HL-60/S4 treated with phorbol 12-myristate 13-acetate at 8.2 ng/mL for 4 days and 3 days (cell line): ENCODE data around the gene LY6G6C.

Experiments used
- in situ Hi-C: fragments of 300-500 bp; cut with MboI; formaldehyde crosslinking; loops from 2 replicates; pipeline ENCODE4 v1.15.0; 2022; ENCODE audit warnings: low sequenced_read_pairs

Gene LY6G6C

DNA sequence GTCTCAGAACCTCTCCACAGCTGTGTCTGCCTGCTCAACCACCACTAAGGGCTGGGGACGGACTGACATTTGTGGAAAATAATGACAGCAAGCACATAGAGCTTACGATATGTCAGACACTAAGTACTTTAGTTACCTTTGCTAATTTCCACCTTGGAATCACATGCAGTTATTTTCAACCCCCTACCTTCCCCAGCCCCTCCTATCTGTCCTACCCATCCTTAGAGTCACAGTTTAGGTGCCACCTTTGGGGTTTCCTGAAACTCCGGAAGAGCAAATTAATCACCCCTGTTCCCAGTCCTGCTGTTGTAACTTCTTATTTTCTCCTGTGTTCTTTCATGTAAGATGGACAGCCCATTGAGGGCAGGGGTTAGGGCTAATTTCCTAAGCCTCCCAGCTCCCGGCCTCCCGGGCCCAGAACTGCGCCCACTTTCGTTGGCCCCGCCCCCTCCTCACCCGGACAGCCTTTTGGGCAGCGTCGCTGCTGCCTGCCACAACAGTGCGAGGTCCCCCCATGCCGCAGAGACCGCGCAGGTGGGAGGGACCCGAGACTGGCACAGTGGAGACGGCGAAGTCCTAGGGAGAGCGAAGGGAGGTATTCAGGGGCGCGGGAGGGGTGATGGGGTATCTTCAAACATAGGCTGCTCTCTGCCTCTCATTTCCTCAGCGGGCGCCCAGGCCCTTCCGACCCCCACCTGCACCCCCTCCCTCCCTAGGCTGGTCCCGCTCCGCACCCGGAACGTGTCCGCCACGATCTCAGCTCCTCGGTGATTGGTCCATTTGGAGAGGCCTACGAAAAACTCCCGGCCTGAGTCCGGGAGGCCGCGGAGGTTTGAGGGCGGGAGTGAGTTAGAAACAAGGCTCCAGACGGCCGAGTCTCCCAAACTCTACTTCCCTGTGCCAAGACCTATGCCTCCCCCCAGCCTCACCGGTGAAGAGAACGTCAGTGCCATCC, 6.4 kb upstream of the LY6G6C start:
- in situ Hi-C loops = no loop called here

DNA sequence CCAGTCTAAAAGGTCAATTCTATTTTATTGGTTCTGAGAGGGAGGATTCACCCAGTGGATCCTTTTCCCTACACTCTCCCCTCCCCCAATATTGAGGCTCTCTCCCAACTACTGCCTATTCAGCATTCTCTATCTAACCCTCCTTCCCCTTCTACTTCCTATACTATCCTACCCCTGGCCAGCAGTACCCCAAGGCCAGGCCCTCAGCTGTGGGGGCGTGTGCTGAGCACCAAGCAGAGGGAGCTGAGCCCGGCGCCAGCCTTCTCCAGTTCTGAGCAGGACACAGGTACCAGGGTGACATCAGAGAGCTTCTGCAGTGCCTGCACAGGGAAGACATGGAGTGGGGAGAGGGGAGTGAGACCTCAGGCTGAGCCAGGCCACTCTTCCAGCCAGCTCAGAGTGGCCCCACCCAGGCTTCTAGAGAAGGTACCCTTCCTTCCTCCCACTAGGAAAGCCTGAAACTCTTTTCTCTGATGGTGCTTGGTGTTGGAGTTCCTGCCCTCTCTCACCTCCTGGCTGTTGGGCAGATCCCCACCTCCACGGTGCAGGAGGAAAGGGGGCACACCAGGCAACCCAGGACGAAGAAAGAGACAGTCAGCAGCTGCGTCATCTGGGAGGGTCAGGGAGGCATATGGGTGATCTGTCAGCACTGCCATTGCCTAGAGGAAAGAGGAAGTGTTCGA, 5.6 kb upstream of the LY6G6C start:
- in situ Hi-C loops = no loop called here

DNA sequence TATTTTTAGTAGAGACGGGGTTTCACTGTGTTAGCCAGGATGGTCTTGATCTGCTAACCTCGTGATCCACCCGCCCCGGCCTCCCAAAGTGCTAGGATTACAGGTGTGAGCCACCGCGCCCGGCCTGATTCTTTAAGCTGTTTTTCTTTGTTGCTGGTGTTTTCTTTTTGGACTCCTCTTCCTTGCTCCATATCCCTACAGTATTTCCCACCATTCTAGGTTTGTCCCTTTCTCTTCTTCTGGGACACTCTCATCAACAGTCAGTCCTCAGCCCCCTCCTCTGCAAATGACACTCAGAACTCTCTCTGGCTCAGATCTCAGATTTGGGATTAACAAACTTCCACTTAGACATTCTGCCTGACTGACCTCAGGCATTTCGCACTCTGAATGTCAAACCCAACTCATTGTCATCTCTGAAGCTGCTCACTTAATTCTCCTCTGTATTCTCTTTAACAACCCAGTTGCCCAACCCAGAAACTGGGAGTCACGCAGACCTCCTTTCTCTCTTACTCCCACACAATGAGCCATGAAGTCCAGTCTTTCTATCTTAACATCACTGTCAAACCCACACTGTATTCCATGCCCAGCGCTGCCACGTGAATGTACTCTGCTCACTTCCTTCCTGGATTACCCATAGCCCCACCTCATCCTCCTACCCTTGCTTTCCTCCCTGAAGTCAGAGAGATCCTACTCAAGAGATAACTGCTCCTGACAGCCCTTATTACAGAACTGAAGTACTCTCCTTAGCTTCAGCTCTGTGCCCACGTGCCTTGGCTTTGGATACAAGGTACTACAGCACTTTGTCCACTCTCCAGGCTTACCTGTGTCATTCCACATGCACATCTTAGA, 4.2 kb upstream of the LY6G6C start:
- in situ Hi-C loops = no loop called here

DNA sequence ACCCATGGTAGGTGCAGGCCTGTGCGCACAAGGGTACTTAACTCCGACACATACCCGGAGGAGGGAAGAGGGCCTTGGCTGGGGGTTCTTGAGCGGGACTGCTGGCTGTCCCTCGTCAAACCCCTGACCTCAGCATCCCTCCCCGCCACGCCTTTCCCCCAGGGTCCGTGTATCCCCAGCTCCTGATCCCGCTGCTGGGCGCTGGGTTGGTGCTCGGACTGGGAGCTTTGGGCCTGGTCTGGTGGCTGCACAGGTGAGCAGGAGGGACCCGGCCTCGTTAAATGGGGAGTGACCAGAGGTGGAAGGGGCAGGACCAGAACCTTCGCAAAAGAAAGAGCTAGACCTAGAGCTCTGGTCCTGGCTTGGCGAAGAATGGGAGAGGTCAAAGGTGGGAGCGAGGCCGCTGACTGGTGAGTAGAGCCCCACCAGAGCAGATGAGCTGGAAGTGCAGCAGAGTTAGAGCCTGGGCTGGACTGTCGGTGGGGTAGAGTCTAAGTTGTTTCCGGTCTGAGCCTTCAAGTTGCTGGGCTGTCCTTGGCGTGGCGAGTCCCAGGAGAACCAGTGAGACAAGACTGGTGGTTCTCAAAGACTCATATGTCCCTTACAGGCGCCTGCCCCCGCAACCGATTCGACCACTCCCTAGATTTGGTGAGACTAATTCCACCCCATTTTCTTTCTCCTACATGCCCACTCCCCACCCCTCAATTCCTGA, 2.6 kb upstream of the LY6G6C start:
- in situ Hi-C loops = no loop called here

DNA sequence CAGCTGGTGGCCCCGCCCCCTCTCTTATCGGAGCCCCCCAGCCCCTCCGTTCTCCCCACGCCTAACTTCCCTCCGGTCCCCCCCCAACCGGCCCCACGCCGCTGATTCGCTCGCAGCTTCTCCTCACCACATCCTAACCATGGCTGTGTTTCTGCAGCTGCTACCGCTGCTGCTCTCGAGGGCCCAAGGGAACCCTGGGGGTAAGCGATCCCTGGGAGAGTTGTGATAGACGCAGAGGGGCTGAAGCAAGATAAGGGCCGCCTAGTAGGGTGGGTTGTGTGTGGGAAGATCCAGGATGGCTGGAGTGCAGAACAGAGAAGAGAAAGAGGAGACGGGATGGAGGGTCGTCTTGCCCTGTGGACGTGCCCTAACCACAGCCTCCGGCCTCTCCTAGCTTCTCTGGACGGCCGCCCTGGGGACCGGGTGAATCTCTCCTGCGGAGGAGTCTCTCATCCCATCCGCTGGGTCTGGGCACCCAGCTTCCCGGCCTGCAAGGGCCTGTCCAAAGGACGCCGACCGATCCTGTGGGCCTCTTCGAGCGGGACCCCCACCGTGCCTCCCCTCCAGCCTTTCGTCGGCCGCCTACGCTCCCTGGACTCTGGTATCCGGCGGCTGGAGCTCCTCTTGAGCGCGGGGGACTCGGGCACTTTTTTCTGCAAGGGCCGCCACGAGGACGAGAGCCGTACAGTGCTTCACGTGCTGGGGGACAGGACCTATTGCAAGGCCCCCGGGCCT, 1.9 kb upstream of the LY6G6C start, which contains the start of gene MPIG6B:
Gene MPIG6B (plus strand): TSS at position 129 of the 735 bp plus-strand sequence. CDS start 11 bp downstream, at position 140.
- in situ Hi-C loops = no loop called here

DNA sequence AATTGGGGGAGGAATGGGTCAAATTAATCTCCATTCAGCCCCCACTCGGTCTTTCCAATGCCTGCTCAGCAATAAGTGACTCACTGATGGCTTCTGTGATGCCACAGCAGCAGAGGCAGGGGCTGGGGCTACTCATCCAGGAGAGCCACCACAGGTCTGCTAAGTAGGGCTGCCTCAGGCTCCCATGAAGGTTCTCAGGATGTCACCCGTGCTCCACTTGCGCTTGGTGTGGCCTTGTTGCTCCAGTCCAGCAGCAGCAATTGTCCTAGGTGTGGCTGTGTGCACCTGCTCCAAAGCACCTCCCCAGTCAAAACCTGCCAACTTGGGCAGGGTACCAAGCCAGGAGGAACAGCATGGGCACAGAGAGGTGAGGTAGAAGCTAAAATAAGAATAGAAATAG, 627 bp upstream of the LY6G6C start:
- in situ Hi-C loops = no loop called here

DNA sequence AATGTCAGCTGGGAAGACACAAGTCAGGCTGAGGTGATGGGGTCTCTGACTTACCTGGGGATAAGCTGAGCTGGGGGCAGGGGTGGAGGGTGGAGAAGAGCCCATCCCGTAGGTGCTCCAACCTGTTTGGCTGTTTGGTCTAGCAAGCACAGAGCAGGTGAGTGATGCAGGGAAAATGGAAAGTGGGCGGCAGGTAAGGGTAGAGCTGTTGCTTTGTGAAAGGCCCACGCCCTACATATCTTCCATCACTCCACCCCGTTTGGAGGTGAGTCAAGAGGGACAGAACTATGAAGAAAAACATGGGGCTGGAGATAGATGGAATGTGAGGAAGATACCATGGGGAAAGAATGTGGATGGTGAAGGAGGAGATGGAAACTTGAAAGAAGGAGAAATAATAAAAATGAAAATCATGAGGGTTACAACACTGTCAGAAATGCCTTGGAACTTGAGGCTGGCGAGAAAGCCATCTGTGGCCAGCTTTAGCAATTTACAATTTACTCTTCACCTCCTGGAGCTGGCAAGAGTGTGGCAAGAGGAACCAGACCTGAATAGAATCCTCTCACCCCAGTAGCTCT, 1.3 kb downstream of the LY6G6C start:
- in situ Hi-C loops = no loop called here

DNA sequence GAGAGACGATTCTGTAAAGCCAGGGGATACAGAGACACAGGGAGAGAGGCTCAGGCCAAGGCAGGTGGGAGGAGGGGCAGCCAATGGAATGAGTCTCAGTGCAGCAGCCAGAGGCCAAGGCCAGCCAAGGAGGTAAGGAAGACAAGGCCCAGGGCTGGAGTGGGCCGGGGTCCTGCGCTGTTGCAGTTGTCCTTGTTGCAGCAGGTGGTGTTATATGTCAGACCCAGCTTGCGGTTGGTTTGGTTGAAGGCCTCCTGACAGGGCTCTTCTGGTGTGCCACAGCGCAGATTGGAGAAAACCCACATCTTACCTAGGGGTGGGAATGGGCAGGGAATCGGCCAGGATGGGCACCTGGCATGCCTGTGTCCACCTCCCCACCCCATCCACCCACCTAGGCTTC, 2.5 kb downstream of the LY6G6C start:
- in situ Hi-C loops = no loop called here

DNA sequence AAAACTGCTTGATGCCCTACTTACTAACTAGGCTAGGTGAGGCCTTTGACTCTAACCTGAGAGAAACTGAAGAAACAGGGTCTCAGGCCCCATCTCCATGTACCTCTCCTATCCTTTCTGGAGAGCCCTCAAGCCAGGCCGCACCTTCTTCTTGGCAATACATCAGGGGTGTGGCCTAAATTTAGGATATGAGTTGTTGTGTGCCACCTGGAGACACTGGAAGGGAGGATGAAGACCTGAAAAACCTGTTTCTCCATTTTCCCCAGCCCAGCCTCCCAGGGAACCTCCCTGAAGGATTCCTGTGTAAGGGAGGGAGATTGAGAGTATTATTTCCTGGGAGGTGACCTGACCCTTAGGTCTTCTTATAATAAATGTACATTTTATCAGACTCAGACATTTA, 3.3 kb downstream of the LY6G6C start:
- in situ Hi-C loops = no loop called here

DNA sequence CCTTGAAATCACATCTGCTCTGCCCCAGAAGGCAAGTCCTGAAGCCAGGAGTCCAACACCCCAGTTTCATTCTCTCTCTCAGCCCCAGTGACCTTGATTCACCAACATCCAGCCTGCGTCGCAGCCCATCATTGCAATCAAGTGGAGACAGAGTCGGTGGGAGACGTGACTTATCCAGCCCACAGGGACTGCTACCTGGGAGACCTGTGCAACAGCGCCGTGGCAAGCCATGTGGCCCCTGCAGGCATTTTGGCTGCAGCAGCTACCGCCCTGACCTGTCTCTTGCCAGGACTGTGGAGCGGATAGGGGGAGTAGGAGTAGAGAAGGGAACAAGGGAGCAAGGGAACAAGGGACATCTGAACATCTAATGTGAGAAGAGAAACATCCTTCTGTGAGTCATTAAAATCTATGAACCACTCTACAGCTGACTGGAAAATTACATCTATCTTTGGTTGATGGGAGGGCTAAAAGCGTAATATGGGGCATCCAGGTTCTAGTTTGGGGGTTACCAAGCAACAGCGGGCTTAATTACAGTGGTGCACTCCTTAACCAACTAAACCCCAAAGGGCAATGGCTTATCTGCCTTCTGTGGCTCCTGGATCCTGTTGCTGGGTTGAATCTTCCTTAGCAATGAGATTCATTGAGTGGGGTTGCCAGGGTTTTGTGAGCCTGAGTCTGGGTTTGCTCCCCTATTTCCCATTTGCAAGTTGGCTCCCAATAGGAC, 3.9 kb downstream of the LY6G6C start:
- in situ Hi-C loops = no loop called here

DNA sequence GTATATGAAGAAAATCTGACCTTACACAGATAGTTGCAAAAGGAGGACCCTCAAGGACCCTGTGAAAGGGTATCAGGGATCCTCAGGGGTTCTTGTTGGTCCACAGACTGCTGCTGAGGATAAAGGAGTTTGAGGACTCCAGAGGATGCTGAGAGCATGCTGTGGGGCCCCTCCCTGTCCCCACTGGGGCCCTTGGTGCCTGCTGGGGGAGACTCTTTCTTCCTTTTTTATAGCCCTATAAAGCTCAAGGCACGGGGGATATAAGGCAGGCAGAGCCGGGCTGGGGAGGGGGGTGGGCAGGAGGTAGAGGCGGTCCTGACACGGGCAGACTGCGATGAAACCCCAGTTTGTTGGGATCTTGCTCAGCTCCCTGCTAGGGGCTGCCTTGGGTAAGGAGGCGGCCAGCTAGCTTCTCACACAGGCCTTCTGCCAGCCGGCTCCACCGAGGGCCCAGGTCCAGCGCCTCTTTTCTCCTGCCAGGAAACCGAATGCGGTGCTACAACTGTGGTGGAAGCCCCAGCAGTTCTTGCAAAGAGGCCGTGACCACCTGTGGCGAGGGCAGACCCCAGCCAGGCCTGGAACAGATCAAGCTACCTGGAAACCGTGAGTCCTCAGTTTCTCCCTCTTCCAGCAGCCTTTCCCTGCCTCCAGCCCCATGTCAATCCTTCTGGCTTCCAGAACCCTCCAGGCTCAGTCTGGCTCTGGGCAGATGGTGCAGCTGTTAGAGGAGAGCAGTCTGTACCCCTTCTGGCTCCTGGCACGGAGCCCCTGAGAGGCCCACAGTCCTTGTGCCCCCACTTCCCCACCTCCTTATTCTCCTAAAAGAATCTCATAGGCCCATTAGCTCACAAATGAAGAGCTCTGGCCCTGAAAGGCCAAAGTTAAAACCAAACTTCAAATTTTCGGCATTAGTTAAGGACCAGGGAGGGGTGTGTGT, 6.3 kb downstream of the LY6G6C start, which contains the start of gene LY6G6D:
Gene LY6G6D (plus strand): TSS at position 327 of the 937 bp plus-strand sequence. CDS start 8 bp downstream, at position 335.
- in situ Hi-C loops = no loop called here

DNA sequence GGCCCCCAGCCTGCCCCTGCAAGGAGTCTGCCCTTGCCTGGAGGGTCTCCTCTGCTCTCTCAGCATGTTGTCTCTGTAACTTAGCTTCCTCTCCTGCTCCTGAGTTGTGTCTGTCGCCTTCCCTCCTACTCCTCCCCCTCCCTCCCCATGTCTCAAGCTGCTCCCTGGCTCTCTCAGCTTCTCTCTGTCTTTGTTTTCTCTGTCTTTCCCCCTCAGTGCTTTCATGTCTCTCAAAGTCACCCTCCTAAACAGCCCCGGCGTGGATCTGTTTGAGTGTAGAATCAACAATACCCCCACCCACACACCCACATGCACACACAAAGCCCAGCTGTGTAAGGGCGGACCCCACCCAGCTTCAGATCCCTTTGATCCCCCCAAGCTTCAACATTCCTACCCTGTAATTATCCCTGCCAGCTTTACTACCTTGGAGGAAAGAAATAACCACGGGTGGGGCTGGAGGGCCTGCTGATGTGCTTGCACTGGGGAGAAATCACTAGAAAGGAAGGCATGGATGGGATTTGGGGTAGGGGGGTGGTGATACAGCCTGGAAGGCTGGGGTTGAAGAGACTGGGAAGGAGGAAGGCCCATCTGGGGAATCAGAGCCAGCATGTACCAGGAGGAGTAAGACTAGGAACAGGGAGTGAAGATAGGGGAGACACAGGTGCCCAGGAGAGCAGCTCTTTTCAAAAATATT, 7.4 kb downstream of the LY6G6C start:
- in situ Hi-C loops = no loop called here

DNA sequence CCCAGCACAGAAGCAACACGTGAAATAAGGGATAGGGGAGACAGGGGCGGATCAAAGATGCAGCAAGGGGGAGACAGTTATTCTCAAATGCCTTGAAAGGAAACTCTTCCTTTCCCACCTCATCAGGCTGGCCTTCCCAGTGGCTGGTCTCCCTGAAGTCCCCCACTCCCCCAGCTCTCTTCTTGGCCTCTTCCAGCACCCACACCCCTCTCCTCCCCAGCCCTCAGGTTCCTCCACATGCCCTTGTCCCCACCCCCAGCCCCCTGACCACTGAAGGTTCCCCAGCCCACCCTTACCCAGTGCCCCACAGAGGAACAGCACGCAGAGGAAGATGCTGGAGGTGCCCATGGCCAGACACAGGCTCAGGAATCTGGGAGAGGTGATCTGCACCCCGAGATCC, 8.1 kb downstream of the LY6G6C start:
- in situ Hi-C loops = no loop called here

DNA sequence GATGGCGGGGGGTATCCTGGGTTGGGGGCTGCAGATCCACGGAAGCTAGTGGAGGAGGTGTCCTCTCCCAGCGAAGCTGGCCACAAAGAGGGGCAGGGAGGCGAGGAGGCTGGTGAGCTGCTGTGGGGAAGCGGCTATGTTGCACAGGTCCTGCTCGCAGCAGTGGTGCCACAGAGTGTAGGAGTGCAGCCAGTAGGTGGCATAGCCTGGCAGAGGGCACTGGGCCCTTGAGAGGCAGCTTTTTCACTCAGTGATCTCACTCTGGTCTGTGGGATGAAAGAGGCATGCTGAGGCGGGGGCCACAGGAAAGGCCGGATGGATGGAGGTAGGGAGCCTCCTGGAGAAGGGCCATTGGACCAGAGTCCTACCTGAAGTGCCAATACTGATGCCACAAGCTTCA, 9.2 kb downstream of the LY6G6C start:
- in situ Hi-C loops = no loop called here

DNA sequence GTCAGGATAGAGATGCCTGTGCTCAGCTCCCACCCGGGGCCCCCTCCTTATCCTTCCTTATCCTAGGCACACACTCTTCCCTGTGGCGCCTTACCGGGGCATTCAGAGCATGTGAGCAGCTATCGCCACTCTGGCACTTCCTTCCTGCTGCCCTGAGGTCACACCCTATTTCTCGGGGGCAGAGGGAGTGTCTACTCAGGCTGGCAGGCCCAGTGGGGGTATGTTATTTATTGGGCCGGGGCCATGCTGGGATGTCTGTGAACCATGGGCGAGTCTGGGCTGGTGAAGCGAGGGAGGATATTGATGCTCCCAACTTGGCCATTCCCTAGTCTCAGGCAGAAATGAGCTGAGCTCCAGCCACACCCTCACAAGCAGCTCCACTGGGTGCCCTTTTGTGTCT, 10.3 kb downstream of the LY6G6C start:
- in situ Hi-C loops = no loop called here

DNA sequence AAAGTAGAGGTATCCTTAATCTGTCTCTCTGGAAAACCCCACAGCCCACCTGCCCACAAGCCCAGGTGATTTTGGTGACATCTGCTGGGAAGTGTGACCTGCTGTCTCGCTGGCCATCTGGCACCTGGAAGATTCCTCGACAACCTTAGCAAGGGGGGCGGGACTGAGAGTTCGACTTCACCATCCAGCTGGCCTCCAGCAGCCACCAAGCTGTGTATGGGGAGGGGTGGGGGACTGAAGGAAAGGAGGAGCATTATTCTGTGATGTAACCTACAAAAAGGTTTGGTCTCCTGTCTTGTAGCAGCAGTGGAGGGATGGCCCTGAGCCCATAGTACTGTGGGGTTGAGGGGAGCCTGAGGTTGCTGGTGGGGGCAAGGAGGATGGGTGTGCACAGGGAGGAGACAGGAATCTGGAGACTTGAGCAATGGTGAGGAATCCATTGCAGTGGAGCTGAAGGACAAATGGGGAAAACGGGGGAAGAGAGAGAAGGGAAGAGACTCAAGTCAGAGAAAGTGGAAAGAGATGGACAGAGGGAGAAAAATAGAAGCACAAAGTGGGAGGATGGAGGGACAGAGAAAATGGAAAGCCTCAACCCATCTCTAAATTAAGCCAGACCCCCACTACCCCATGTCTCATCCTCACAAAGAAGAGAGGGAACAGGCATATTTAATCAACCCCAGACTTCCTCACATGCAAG, 10.9 kb downstream of the LY6G6C start:
- in situ Hi-C loops = no loop called here
